Germinal center (tissue), 1 donor: ENCODE data around the gene TXK.

Experiments used
- DNase-seq: peaks from one replicate; pipeline ENCODE4 v3.0.0; 2012; ENCODE audit warnings: mixed read lengths, low spot score

TXK gene

GRCh38 chr4:48103483-48104139 lies 30.4 kb downstream of the TXK start:
- DNase-seq, result no peak

GRCh38 chr4:48102303-48102702 lies 31.7 kb downstream of the TXK start:
- DNase-seq, result no peak

GRCh38 chr4:48100256-48100655 lies 33.8 kb downstream of the TXK start:
- no peak for DNase-seq

GRCh38 chr4:48095441-48095840 lies 38.6 kb downstream of the TXK start:
- DNase-seq, result no peak

DNA sequence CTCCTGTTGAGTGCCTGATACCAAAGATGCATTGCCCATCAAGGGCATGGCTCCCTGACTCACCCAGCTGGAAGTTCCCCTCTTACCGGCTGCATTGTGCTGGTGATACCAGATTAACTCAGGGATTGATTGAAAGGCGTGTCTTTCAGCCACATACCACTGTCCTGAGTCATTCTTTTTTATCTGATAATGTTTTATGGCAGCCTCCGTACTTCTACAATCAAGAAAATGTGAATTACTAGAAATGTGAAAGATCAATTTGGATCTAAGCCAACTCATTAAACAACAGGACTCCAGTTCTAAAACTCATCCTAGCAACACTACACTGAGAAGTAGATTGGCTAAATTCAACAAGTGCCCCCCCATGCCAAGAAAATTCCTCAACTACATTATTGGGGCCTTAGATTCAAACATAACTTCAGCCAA lies 40.0 kb downstream of the TXK start:
- DNase-seq, result no peak

DNA sequence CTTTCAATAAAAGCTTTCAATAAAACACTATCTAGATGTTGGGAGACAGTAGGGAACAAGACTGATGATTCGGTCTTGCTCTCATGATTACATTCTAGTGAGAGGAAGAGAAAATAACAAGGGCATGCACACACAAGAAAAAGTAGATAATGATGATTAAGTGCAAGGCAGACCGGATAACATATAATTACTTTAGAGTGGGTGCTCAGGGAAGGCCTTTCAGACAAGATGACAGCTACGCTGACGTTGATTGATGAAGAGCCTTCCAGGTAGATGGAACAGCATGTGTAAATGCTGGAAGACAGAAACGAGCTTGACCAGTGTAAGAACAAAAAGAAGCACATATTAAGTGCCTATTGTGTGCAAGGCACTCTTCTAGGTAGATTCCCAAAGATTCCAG lies 43.4 kb downstream of the TXK start:
- no peak for DNase-seq

DNA sequence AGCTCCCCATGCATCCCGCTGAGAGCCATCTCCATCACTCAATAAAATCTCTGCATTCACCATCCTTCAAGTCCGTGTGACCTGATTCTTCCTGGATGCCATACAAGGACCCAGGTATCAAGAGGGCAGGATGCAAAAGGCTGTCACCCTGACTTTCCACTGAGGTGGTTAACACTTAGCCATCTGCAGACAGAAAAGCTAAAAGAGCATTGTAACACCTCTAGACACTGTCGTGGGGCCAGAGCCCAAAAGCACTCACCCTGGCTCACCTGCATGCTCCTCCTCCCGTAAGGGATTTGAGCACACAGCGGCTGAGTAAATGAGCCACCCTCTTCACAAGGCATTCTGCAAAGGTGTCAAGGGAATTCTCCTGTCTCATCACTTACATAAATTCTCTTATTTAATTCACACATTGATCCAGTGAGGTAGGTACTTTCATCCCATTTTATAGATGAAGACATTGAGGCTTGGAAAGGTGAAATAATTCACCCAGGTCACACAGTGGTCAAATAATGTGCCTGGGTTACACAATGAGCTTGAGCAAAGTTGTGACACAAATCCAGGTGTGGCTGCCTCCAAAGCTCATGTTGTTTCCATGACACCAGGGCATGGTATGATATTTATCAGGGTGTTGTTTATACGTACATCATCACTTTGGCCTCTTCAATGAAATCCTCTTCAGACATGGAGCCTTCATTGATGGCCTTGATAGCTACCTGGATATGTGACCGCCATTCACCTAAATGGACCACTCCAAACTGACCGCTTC lies 48.0 kb downstream of the TXK start:
- no peak for DNase-seq

GRCh38 chr4:48082956-48083355 lies 51.1 kb downstream of the TXK start:
- DNase-seq, result no peak

DNA sequence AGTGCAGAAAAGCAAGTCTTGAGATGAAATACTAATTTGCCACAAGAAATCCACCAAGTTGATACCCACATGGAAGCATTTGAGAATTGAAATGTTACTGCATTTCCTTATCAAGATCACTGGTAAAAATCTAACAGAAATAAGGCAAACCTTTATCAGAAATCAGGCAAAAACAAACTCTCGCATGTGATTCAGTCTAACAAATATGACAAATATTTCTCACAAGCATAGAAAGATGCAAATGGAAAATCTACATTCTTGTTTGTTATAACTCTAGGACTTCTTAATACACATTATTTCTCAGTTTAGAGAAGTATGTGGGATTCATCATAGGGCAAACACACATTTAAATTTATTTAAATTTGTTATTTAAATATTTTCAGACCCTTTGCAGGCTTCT lies 52.9 kb downstream of the TXK start:
- DNase-seq, result no peak

GRCh38 chr4:48079972-48080391 lies 54.1 kb downstream of the TXK start:
- no peak for DNase-seq

DNA sequence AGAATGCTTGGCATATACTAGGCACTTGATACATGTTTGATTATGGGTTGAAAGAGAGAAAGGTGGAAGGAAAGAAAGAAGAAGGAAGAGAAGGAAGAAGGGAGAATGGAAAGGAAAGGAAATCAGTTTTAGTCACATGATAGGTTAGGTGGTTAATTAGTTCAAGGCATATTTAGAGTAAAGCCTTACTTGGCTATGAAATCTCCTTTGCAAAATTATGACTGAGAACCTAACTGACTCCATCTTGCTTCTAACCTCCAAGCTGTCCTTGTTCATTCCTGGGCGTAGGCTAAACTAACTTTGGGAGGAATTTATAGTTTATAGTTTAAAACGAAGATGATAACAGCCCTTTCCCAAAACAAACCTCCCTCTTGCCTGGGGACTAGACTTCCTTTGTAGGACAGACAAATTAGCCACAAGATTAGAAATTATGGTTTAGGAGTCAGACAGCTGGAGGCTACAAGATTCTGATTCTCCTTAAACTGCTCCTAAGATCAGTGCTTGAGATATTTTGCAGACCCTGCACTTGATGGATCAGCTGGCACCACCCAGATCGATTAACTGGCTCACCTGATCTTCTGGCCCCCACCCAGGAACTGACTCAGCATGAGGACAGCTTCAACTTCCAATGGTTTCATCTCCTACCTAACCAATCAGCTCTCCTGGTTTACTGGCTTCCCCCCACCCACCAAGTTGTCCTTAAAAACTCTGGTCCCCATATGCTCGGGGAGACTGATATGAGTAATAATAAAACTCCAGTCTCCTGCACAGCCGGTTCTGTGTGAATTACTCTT lies 55.0 kb downstream of the TXK start:
- DNase-seq, result no peak

DNA sequence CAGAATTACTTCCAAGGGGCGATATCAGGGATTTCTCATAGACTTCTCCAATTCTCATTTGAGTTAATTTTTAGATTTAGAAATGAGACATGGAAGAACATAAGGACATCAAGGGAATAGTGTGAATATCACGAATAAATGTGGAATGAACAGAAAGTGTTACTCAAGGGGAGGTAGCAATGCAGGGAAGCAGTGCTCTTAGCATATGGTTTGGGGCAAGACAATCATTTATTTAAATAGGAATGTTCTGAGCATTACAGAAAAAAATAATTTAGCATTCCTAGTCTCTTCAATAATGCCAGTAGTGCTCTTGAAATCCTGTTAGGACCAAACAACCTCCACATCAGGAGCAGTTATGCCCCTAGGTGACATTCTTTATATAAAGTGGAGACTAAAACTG lies 55.6 kb downstream of the TXK start:
- DNase-seq, result no peak

- no peak for DNase-seq
These were observed 59.4 kb downstream of the TXK start for GRCh38 chr4:48074657-48075056.

- no peak for DNase-seq
These were observed 60.4 kb downstream of the TXK start for GRCh38 chr4:48073567-48074103.

DNA sequence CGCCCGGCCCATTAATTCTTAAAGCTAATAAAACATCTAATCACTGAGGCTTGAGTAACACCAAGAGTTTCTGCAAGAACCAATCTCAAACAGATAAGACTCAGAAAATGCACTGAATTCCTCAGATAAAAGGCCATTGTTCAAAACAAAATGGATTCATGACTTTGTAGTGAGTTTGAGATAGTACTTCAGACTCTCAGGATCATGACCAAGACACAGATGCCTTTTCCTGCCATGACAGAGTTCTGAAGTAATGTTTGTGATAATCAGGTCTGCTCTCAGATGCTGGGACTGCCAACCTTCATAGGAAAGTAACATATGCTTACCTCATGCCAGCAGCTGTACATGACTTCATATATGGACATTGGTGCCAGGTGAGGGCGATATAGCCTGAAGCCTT lies 62.9 kb downstream of the TXK start:
- no peak for DNase-seq

DNA sequence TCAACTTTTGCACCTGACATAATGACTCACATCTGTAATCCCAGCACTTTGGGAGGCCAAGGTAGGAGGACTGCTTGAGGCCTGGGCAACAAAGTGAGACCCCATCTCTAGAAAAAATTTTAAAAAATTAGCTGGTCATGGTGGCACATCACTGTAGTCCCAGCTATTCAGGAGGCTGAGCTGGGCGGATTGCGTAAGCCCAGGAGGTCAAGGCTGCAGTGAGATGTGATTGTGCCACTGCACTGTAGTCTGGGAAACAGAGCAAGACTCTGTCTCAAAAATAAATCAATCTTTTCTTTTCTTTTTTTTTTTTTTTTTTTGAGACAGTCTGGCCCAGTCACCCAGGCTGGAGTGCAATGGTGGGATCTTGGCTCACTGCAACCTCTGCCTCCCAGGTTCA lies 65.0 kb downstream of the TXK start:
- no peak for DNase-seq

DNA sequence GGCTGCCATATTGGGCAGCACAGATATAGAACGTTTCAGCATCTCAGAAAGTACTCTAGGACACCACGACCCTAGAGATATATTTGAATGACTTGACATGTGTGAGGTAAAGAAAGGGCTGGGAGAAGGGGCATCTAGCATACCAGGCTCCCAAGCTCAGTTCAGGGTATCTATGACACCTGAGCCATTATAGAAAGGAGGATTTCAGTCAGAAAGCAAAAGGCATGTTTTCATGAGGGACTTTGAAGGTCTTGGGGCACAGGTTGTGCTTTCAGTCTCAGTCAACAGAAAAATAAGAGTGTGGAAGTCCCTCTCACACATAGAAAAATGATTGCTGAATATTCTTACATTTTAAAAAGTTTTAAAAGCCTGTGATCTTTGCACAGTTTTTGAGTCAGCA lies 65.9 kb downstream of the TXK start:
- DNase-seq, result no peak

DNA sequence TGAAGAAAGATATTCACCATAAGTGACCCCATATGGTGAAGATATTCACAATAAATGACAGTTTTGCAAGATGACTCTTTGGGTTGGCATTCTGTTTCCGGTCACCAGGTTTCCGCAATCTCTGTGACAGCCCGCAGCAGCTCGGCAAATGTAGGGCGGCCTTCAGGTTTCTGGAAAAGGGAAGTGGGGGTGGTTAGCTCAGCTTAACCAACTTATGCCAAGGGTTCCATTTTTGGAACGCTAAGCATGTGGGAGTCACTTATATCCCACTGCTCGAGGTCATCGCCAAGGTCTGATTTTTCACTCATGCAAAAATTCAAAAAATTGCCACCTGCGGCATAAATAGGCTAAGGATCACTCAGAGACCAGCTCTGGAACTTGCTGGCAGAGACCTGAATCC lies 66.5 kb downstream of the TXK start:
- no peak for DNase-seq

DNA sequence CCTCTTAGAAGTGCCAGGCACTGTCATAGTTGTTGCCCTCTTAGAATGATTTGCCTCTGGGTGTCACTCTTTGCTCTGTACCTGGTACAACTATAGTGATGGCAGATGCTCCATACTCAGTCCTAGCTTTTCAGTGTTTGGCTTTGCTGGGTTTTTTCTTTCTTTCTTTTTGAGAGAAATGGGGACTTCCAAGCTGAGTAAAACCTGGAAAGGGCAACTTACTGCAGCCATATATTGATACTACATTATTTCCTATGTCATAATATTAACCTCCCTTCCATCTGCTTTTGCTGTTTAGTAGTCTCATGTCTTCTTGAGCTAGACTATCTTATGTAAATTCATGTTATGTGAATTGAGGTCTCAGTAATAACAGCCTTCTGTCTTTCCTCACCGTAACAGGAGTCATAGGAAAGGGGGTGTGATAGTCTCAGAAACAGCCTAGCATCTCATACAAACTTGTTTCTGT lies 68.4 kb downstream of the TXK start:
- DNase-seq, result no peak

DNA sequence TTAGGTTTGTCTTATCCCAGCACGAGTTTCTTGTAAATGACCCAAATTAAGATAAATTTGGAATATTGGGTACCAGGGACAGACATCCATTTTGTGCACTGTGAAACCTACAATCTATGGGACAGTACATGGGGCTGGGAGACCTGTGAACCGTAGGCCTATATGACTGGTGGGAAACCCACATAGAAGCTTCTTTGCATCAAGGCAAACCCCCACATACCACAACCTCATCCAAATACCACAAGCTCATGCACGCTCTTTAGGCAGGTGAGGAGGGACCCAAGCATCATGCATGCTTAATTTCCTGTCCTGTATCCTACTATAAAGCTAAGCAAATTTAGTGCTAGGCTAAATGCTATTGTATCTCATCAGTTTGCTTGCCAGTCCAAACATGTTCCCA lies 69.7 kb downstream of the TXK start:
- no peak for DNase-seq

DNA sequence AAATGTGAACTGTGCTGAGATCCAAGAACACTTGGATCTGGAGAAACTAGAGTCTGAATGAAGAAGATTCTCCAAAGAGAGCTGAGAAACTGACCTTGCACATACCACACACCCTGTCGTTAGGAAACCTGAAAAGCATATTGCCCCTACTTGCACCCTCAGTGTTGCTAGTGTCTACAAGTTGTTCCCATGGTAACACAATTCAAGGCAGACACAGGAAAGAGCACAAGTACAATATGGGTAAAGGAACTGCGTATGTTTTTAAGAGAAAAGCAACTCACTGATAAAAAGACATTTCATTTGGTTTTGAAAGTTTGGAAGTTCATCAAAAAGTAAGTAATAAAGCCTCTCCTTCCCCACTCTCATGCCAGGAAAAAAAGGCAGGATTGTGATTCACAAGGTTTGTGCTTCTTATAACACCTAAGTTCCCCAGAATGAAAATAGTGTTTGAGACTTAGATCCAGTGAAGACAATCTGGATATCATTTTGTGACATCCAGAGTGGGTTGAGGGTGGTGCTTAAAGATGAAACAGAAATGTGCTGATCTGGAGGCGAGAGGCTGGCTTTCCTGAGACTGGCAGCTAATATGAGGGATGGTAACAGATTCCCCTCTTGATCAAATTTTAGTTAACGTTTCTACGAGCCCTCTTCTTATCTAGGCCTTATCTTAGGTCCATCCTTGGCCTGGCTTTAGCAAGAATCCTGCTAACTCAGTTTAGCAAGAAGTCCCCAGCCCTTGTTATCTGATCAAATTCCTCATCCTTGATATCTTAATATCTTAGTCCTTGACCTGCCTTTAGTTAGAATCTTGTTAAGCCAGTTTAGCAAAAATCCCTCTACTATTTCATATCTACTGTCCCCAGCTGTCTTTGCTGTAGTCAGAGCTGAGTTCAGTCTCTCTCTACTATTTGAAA lies 75.2 kb downstream of the TXK start:
- DNase-seq, result no peak

DNA sequence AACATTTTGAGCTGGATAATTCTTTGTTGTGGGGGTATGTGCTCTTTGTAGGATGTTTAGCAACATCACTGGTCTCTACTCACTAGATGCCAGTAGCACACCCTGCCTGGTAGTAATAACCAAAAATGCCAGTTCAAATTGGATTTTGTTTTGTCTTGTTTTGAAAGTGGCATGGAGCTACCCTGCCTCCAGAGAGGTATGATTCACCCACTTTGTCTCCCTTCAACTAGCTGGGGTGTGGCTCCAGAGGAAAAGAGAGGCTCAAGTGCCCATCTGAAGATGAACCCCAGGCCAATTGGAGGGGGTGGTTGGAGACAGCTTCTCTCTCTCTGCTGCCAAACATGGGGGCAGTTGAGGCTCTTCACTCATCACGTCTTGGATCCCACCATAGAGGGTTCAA lies 83.0 kb downstream of the TXK start:
- DNase-seq, result no peak
